ENCODE measurements around the gene ZNF611. TPM values are rescaled to one million over a fixed set of nuclear protein-coding genes. Genes with fewer than 3 reads are reported as not detected.
"Not testable (repeated sequence)": the region's sequence is repeated elsewhere in the genome, so short reads cannot be mapped to it uniquely, and the experiment has no call there.

The ZNF611 gene
- total and polyA plus RNA-seq, 4 donors: 0.50 to 12.7 (median 2.7) TPM

DNA sequence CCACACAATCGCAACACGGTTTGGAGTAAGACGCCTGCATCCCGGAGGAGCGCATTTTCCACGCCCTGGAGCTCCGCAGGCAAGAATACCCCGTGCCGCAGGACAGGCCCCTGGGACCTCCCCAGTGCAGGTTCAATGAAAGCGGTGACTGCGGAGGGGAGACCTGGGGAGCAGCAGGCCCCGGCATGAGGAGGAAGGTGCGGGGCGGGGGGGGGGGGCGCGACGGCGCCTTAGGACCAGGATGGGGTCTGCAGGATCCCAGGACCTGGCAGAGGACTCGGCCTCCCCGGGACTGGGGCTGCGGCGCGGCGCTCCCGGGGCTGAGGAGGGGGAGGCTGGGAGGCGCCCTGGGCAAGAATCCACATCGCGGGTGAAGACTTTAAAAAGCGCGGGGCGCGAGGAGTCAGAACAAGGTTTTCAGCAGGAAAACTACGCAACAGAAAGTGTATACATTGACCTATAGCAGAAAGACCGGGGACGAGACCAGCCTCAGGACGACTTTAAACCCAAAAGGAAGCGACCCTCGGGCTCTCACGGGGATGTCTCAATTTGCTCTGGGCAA lies 432 bp downstream of the ZNF611 start:
- Histone ChIP-seq H3K9ac (ENCODE audit: low read depth in 1 of 2, low read length in 2 of 2) (peak overlapping the region; percentile 15 to 79), H3K27me3 (ENCODE audit: control insufficient read depth in 4 of 4, insufficient read depth in 4 of 4, low read length in 3 of 4) (no peaks in the 10 kb centered on the region), H3K4me3 (ENCODE audit: low read depth in 1 of 3, low read length in 3 of 3) (peak overlapping the region; percentile 55 to 80 (median 62)), H3K4me1 (ENCODE audit: control insufficient read depth in 4 of 4, insufficient read depth in 4 of 4, low read length in 3 of 4) (peaks cover 0 to 6% (median 1%) of the 10 kb centered on the region in 4 donors), H3K27ac (ENCODE audit: low read depth in 1 of 2, low read length in 2 of 2) (peak overlapping the region; percentile 53 to 61), H3K36me3 (ENCODE audit: control insufficient read depth in 4 of 4, insufficient read depth in 3 of 4, low read depth in 1 of 4, low read length in 3 of 4) (no peaks in the 10 kb centered on the region), H3K9me3 (ENCODE audit: control insufficient read depth in 4 of 4, low read length in 3 of 4) (peaks cover 0 to 3% (median under 1%) of the 10 kb centered on the region in 4 donors)
- no peak for DNase-seq (ENCODE audit: low spot score)
- no peak for TF ChIP-seq RXRA (IDR thresholded peaks at IDR 0.05)
- no peak for TF ChIP-seq EGR1 (IDR thresholded peaks at IDR 0.05; ENCODE audit: low read depth in 2 of 2)
- TF ChIP-seq, protein P1, sequence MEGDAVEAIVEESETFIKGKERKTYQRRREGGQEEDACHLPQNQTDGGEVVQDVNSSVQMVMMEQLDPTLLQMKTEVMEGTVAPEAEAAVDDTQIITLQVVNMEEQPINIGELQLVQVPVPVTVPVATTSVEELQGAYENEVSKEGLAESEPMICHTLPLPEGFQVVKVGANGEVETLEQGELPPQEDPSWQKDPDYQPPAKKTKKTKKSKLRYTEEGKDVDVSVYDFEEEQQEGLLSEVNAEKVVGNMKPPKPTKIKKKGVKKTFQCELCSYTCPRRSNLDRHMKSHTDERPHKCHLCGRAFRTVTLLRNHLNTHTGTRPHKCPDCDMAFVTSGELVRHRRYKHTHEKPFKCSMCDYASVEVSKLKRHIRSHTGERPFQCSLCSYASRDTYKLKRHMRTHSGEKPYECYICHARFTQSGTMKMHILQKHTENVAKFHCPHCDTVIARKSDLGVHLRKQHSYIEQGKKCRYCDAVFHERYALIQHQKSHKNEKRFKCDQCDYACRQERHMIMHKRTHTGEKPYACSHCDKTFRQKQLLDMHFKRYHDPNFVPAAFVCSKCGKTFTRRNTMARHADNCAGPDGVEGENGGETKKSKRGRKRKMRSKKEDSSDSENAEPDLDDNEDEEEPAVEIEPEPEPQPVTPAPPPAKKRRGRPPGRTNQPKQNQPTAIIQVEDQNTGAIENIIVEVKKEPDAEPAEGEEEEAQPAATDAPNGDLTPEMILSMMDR (IDR thresholded peaks at IDR 0.05; ENCODE audit: low read depth, low read length, missing input control): no peak
- TF ChIP-seq, protein P2, sequence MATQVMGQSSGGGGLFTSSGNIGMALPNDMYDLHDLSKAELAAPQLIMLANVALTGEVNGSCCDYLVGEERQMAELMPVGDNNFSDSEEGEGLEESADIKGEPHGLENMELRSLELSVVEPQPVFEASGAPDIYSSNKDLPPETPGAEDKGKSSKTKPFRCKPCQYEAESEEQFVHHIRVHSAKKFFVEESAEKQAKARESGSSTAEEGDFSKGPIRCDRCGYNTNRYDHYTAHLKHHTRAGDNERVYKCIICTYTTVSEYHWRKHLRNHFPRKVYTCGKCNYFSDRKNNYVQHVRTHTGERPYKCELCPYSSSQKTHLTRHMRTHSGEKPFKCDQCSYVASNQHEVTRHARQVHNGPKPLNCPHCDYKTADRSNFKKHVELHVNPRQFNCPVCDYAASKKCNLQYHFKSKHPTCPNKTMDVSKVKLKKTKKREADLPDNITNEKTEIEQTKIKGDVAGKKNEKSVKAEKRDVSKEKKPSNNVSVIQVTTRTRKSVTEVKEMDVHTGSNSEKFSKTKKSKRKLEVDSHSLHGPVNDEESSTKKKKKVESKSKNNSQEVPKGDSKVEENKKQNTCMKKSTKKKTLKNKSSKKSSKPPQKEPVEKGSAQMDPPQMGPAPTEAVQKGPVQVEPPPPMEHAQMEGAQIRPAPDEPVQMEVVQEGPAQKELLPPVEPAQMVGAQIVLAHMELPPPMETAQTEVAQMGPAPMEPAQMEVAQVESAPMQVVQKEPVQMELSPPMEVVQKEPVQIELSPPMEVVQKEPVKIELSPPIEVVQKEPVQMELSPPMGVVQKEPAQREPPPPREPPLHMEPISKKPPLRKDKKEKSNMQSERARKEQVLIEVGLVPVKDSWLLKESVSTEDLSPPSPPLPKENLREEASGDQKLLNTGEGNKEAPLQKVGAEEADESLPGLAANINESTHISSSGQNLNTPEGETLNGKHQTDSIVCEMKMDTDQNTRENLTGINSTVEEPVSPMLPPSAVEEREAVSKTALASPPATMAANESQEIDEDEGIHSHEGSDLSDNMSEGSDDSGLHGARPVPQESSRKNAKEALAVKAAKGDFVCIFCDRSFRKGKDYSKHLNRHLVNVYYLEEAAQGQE (IDR thresholded peaks at IDR 0.05): no peak
- no peak for TF ChIP-seq TAF1 (conservative IDR thresholded peaks at IDR 0.05)
- TF ChIP-seq JUND (IDR thresholded peaks at IDR 0.05): no peak
- TF ChIP-seq RAD21 (IDR thresholded peaks at IDR 0.05): no peak
- TF ChIP-seq YY1 (IDR thresholded peaks at IDR 0.05): no peak
- TF ChIP-seq, protein P3, sequence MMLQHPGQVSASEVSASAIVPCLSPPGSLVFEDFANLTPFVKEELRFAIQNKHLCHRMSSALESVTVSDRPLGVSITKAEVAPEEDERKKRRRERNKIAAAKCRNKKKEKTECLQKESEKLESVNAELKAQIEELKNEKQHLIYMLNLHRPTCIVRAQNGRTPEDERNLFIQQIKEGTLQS (IDR thresholded peaks at IDR 0.05): no peak
- TF ChIP-seq GABPA (IDR thresholded peaks at IDR 0.05 in 1 of 2, conservative IDR thresholded peaks at IDR 0.05 in 1 of 2): no peak
- no peak for TF ChIP-seq NR2F2 (IDR thresholded peaks at IDR 0.05)
- TF ChIP-seq, protein P4, sequence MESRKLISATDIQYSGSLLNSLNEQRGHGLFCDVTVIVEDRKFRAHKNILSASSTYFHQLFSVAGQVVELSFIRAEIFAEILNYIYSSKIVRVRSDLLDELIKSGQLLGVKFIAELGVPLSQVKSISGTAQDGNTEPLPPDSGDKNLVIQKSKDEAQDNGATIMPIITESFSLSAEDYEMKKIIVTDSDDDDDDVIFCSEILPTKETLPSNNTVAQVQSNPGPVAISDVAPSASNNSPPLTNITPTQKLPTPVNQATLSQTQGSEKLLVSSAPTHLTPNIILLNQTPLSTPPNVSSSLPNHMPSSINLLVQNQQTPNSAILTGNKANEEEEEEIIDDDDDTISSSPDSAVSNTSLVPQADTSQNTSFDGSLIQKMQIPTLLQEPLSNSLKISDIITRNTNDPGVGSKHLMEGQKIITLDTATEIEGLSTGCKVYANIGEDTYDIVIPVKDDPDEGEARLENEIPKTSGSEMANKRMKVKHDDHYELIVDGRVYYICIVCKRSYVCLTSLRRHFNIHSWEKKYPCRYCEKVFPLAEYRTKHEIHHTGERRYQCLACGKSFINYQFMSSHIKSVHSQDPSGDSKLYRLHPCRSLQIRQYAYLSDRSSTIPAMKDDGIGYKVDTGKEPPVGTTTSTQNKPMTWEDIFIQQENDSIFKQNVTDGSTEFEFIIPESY (IDR thresholded peaks at IDR 0.05): no peak
- TF ChIP-seq FOXA1 (IDR thresholded peaks at IDR 0.05): no peak
- no peak for TF ChIP-seq SP1 (IDR thresholded peaks at IDR 0.05)
- TF ChIP-seq FOXA2 (IDR thresholded peaks at IDR 0.05): no peak
- TF ChIP-seq HNF4A (conservative IDR thresholded peaks at IDR 0.05): no peak
- TF ChIP-seq, protein P5, sequence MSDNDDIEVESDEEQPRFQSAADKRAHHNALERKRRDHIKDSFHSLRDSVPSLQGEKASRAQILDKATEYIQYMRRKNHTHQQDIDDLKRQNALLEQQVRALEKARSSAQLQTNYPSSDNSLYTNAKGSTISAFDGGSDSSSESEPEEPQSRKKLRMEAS (IDR thresholded peaks at IDR 0.05): no peak
- no peak for TF ChIP-seq HNF4G (IDR thresholded peaks at IDR 0.05)
- WGBS: 1% methylated on average over 39 of the region's 39 CpGs

DNA sequence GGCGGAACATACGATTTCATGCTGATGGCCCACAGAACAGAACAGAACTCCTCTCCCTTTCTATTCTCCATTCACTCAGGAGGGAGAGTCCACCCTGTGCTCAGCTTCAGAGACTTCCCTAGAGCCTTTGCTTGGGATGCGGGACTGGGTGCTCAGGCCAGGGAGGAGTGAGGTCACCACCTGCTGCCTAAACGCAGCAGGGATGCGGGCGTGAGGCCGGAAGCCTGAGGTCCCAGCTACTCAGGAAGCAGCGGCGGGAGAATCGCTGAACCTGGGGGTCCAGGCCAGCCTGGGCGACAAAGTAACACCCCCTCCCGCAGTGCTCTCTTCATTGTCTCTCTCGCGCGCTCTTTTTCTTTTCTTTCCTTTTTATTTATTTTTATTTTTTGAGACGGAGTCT lies 8.8 kb downstream of the ZNF611 start:
- not testable (repeated sequence) for DNase-seq (ENCODE audit: low spot score); H3K27me3 ChIP-seq (ENCODE audit: control insufficient read depth in 4 of 4, insufficient read depth in 4 of 4, low read length in 3 of 4); H3K36me3 ChIP-seq (ENCODE audit: control insufficient read depth in 4 of 4, insufficient read depth in 3 of 4, low read depth in 1 of 4, low read length in 3 of 4); H3K9ac ChIP-seq (ENCODE audit: low read depth in 1 of 2, low read length in 2 of 2); H3K4me1 ChIP-seq (ENCODE audit: control insufficient read depth in 4 of 4, insufficient read depth in 4 of 4, low read length in 3 of 4); H3K27ac ChIP-seq (ENCODE audit: low read depth in 1 of 2, low read length in 2 of 2); H3K4me3 ChIP-seq (ENCODE audit: low read depth in 1 of 3, low read length in 3 of 3)
- WGBS: 98% methylated on average over 16 of the region's 16 CpGs
- H3K9me3 ChIP-seq (ENCODE audit: control insufficient read depth in 4 of 4, low read length in 3 of 4): peaks cover 0 to 15% (median 7%) of the 10 kb centered on the region in 4 donors
